GM21360 (cell line): Measurements from ENCODE around the gene LMO1.

Experiments used
- ATAC-seq: cut with Tn5 transposase; IDR thresholded peaks from one replicate; pipeline ENCODE4 v1.9.1; 2021; ENCODE audit warnings: mild to moderate bottlenecking, moderate library complexity; ENCODE audit not compliant: unreplicated experiment

LMO1 gene

GRCh38 chr11:8288824-8289491 lies 25.3 kb upstream of the LMO1 start:
- ATAC-seq, result no peak

GRCh38 chr11:8288166-8288772 lies 24.6 kb upstream of the LMO1 start:
- ATAC-seq, result no peak

- ATAC-seq, result no peak
Measured at GRCh38 chr11:8287703-8288102, 24.0 kb upstream of the LMO1 start.

- ATAC-seq, result no peak
Measured at GRCh38 chr11:8287297-8287696, 23.6 kb upstream of the LMO1 start.

- ATAC-seq, result no peak
Measured at GRCh38 chr11:8286886-8287285, 23.2 kb upstream of the LMO1 start.

- no peak for ATAC-seq
Measured at GRCh38 chr11:8285796-8286195, 22.1 kb upstream of the LMO1 start.

- ATAC-seq, result no peak
Measured at GRCh38 chr11:8285228-8285627, 21.6 kb upstream of the LMO1 start.

- no peak for ATAC-seq
Measured at GRCh38 chr11:8283465-8284230, 20.0 kb upstream of the LMO1 start.

GRCh38 chr11:8283100-8283464 lies 19.4 kb upstream of the LMO1 start:
- ATAC-seq, result no peak

- no peak for ATAC-seq
Measured at GRCh38 chr11:8282631-8283030, 19.0 kb upstream of the LMO1 start.

GRCh38 chr11:8281266-8281665 lies 17.6 kb upstream of the LMO1 start:
- no peak for ATAC-seq

GRCh38 chr11:8277691-8278090 lies 14.0 kb upstream of the LMO1 start:
- ATAC-seq, result no peak

GRCh38 chr11:8276528-8276927 lies 12.8 kb upstream of the LMO1 start:
- no peak for ATAC-seq

- no peak for ATAC-seq
Measured at GRCh38 chr11:8273287-8273686, 9.6 kb upstream of the LMO1 start.

GRCh38 chr11:8271106-8271886 lies 7.6 kb upstream of the LMO1 start:
- ATAC-seq, result no peak

GRCh38 chr11:8269636-8270035 lies 6.0 kb upstream of the LMO1 start:
- no peak for ATAC-seq

GRCh38 chr11:8268530-8269400 lies 5.1 kb upstream of the LMO1 start:
- no peak for ATAC-seq

- ATAC-seq, result no peak
Measured at GRCh38 chr11:8267831-8268529, 4.3 kb upstream of the LMO1 start.

- ATAC-seq, result no peak
Measured at GRCh38 chr11:8267280-8267679, 3.6 kb upstream of the LMO1 start.
